ENCODE measurements around the gene DHH.
A peak's percentile ranks its signal among the peaks of the same experiment; 100 is the strongest.

DHH gene

GRCh38 chr12:49108958-49109404 is 14.4 kb upstream of the DHH start:
- no peak for DNase-seq

GRCh38 chr12:49105504-49106084 is 11.0 kb upstream of the DHH start:
- DNase-seq: no peak

- DNase-seq: no peak
Measured at GRCh38 chr12:49104822-49105221, 10.2 kb upstream of the DHH start.

GRCh38 chr12:49100380-49100779 is 5.8 kb upstream of the DHH start:
- no peak for DNase-seq

- DNase-seq: no peak
Measured at GRCh38 chr12:49098703-49099102, 4.1 kb upstream of the DHH start.

GRCh38 chr12:49098035-49098451 is 3.4 kb upstream of the DHH start:
- no peak for DNase-seq

GRCh38 chr12:49097381-49097780 is 2.8 kb upstream of the DHH start:
- no peak for DNase-seq

- DNase-seq: no peak
Measured at GRCh38 chr12:49094975-49095365, 369 bp upstream of the DHH start.

- DNase-seq: no peak
Measured at GRCh38 chr12:49093792-49094159, 825 bp downstream of the DHH start.

GRCh38 chr12:49092816-49093406 is 1.7 kb downstream of the DHH start:
- no peak for DNase-seq

GRCh38 chr12:49092086-49092815 is 2.4 kb downstream of the DHH start:
- DNase-seq: no peak

- no peak for DNase-seq
Measured at GRCh38 chr12:49091836-49092085, 2.8 kb downstream of the DHH start.

GRCh38 chr12:49091056-49091835 is 3.4 kb downstream of the DHH start:
- DNase-seq: no peak

GRCh38 chr12:49089821-49090773 is 4.5 kb downstream of the DHH start:
- no peak for DNase-seq

GRCh38 chr12:49088932-49089330 is 5.7 kb downstream of the DHH start:
- DNase-seq: no peak

- DNase-seq: peak; percentile 23
Measured at GRCh38 chr12:49088150-49088931, 6.3 kb downstream of the DHH start.

- DNase-seq: no peak
Measured at GRCh38 chr12:49086116-49086515, 8.5 kb downstream of the DHH start.

- DNase-seq: no peak
Measured at GRCh38 chr12:49084438-49084837, 10.2 kb downstream of the DHH start.

- DNase-seq: no peak
Measured at GRCh38 chr12:49079793-49080192, 14.8 kb downstream of the DHH start.

GRCh38 chr12:49070971-49071370 is 23.6 kb downstream of the DHH start:
- no peak for DNase-seq

GRCh38 chr12:49069507-49070346 is 24.9 kb downstream of the DHH start, which contains the start of gene RHEBL1:
TSS of gene RHEBL1 (minus strand) at chr12:49069979. CDS start at chr12:49069785, 194 bp downstream.
- DNase-seq: peak; percentile 92
